GM21786 (cell line): Measurements from ENCODE around the gene ATG5.

Source experiments
- ATAC-seq: cut with Tn5 transposase; IDR thresholded peaks from one replicate; pipeline ENCODE4 v1.9.1; 2021; ENCODE audit not compliant: unreplicated experiment

ATG5 gene

DNA sequence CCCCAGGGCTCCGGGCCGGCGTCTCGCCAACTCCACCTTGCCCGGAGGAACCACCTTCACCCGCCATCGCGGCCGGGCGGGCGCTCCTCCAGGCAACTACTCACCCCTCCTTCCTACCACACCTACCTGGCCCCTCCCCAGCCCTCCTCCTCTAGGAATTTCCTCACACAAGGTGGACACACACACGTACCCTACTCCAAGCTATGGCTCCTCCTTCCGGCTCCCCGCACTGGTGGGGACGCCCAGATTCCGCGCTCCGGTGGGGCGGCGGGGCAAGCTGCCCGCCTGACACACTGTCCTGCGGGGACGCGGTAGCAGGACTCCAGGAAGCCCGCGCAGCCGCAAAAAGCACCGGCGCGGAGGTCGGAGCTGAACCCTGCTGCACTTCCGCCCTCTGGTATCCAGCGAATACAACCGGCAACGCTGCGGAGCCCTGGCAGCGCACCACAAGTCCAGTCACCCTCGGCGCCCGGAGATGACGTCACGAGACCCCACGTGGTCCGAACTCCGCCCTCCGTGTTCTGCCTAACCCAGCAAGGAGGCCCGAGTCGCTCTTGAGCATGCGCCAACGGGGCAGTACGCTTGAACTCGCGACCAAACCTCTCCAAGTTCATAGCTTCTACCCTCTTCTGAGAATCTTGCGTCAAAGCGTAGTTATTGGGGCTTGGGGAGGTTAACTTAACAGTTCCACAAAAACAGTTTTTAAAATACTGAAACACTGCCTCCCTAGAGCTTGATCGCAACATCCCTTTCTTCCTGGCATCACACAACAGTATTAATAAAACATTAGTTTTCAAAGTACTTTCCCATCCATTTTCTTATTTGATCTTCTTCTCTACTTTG, at the start of gene ATG5:
Gene ATG5 (minus strand): TSS at position 425 of the 843 bp plus-strand sequence. CDS start 9,552 bp downstream, outside the sequence.
- peak; percentile 93 for ATAC-seq

DNA sequence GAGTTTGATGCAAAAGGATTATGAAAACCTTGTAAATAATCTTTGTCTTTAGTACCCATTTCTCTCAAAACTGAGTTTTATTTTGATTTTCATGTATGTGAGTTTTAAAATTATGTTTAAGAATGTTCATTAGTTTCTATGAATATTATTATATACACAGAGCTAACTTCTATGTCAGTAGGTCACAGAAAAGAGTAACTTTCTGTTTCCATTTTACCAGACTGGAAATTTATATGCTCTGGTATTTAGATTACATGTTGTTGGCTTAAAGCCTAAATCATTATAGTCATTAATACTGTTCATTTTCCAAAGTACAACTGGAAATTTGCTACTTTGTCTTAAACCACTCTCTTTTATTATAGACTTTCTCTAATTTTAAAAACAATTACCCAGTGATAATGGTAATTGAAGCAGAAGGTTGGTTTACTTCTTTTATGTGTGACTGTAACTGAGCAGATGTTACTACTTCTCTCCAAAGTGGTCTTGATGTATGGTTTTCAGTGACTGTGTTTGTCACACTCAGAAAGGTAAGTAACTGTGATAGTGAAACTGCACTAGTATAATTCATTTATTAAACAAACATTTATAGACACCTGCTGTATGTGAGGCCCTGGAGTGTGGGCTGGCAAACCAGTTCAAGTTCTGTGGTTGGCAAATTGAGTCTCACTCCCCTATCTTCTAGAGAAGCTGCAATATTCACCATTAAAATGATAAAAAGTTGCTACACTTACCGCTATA, 48.1 kb upstream of the ATG5 start:
- no peak for ATAC-seq

DNA sequence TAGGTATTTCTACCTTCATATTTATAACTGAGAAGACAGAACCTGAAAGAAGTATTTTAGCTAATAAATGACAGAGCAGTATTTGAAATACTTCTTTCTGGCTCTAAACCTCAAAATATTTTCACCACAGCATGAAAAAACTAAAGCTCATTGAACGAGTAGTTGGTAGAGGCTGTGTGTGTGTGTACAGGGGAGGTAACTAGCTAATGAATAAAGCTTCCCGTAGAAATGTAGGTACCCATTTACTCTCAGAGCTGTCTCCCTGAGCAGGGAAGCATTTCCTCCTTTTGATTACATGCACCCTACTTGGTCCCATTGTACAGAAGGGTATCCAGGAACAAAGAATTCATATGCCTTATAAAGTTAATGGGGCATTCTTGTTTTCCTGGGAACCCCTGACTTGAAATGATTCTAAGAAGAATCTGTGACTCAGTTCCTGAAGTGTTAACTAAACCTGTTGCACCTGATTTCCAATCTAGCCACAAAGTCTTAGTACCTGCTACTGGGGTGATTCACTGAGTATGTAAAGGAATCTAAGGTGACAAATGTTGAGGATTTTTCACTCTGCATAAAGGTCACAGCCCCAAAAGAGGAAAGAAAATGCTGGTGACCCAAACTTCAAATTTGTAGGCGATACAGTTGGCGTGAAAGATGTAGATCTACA, 47.4 kb upstream of the ATG5 start:
- no peak for ATAC-seq

DNA sequence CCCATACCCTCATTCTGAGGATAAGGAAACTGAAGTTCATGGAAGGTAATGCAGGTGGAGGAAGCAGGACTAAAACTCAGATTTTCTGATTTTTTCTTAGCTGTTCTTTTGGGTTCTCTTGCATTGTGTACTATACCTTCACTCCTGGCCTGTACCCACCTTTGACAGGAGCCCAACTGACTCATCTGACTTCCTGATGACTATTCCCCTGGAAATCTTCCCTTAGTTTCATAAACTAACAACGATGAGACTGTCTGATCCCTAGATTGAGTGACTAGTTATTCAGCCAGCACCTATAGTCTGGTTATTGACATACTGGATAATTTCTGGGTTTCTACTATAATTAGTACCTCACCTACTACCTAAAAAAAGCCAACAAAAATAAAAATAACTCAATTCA, 45.1 kb upstream of the ATG5 start:
- no peak for ATAC-seq

DNA sequence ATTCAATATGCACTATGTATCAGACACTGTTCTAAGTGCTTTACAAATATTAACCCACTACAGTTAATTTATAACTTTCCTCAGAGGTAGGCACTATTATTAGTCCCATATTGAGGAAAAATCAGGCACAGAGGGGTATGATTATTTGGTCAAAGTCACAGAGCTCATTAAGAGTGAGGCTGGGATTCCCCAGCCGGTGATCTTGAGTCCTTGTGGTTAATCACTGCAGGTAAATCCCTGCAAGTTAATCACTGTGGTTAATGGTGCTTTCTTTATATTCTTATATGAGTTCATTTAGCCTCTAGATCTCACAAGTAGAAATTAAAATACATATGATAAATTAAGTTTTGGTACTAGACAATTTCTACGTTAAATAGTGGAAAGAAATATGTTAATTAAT, 44.2 kb upstream of the ATG5 start:
- ATAC-seq, result no peak

DNA sequence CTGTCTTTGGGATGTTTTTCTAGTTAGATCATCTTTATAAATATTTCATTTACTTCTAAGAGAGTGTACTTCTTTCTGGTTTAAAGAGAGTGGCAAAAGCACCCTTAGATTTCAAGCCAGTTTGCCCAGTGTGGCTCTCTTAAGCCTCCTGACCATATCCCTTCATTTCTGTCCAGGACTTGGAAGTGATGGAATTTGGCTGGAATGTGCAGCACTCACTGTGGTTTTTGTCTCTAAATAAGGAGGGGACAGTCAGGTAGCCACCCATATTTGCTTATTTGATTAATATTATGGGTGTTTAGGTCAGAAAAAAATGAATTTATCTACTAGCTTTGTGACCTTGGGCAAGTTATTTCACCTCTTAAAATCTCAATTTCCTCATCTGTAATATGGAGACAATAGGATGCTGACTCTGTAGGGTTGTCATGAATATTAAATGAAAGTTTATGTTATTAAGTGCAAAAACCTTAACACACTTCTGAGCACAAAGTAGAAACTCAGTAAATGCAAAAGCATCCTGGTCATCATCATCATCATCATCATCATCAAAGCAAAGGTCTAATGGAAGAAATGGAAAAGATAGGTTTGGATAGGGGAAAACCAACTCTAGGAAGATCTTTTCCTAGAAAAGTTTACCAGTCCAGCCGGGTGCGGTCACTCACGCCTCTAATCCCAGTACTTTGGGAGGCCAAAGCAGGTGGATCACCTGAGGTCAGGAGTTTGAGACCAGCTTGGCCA, 38.0 kb upstream of the ATG5 start:
- no peak for ATAC-seq

DNA sequence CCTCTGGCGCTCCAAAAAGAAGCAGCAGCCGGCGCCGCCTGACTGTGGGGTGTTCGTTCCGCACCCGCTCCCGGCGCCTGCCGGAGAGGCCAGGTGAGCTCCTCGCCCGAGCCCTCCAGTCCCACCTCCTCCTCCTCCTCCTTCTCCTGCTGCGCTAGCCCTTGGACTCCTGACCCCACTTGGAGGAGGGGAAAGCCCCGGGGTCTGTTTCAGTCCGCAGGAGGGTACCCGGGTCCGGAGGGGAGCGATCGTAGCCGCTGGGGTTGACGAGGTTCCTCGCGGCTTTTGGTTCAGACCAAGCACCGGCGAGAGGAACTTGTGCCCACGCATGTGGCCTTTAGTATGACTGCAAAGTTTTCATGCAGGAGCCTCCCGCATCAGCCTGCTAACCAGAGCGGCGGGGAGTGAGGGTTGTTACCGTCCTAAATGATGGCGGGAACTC, 35.5 kb upstream of the ATG5 start:
- ATAC-seq, result peak; percentile 12

DNA sequence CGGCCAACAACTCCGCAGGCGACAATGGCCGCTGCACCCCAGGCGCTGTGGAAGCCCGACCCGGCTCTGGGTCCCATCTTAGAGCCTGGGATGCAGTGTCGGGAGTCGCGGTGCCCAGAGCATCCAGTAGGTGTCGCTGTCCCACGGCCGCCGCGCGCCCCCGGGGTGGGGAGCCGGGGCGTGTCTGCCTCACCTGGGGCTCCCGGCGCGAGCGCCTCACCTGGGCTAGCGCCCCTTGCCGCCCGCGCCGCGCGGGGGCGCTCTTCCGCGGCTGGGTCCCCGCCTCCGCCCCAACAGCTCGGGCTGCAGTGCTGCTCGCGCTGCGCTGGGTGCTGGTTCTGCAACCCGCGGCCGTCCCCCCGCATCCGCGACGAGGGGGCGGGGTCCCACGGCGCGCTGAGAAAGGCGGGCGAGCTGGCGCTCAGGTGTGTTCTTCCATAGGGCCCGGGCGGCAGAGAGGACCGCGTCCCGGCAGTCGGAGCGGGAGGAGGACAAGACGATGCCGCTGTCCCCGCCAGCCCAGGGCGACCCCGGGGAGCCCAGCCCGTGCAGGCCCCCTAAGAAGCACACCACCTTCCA, 34.9 kb upstream of the ATG5 start, which contains the start of gene CRYBG1:
Gene CRYBG1 (plus strand): TSS at position 308 of the 579 bp plus-strand sequence. CDS start 192 bp downstream, at position 500.
- ATAC-seq, result peak; percentile 84

DNA sequence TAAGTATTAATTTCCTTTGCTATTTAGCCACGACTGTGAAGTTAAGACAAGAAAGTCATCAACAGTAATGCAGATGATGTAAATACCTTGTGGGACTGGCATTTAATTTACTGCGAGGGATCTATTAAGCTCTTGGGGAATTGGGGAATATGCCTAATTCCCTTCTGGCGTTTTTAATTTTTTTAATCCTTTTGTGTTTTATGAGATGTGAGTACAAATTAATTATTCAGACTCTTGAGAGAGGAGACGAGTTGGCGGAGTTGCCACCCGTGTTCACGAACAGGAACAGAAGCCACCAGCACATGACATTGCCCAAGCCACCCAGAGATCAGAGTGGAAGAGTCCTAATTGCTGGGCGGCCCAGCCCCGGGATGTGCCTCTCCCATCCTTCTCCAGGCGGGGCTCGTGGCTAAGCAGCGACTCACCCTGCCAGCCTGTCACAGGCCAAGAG, 34.4 kb upstream of the ATG5 start:
- ATAC-seq, result no peak

DNA sequence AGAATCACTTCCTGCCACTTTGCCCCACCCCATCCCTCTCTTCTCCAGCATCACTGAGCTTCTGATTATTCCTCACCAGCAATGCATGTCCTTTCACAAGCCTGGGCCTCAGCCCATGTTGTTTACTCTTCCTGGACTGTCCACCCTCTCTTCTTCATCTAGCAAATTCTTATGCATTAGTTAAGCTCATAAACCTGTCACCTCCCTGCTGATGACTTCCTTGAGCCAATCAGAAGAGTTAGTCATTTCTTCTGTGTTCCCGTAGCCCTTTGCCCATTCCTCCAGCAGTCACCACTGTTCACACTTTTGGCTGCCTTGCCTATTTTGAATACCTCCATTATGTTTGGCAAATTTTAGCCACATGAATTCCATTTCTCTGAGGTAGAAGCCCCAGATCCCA, 30.8 kb upstream of the ATG5 start:
- ATAC-seq, result no peak

DNA sequence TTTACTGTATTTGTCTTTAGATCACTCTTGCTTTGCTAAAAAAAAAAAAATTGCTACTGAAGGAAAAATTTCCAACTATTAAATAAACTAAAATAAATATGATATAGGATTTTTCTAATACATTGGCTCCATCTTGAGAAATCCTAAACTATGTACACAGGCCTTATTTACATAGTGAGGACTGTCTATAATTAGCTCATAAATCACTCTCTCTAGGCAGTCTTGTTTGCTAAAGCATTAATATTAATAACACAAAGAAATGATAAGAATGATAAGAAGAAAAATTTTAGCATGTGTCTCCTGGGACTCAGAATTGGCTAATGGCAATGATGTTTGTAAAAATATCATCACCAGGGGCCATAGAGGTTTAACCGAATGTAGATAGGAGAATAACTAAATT, 21.7 kb upstream of the ATG5 start:
- ATAC-seq, result no peak

DNA sequence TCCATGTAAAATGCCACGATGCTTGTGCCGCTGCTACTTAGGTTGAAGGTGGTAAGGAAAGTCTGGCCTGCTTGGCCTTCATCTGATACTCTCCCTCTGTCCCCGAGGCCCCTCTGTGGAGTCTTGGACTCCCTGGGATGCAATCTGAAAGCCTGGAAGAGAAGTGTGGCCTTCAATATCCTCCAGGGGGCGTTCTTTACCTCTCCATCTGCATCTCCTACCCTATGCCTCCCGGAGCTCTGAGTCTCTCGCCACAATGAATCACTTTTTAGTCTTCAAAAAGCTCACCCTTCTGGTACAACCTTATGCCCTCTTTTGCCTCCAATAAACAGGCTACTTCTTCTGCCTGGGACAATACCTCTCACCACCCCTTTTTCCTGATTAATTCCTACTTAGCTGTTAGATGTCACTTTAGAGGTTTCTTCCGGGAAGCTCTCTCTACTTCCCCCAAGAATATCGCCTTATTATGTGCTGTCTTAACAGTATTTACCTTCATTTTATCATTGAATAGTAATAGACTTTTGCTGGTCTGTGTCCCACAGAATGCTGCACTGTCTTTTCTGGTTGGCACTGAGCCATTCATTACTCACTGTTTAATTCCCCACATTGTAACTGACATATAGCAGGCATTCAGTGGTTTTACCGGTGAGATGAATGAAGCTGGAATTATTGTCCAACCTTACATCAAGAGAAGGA, 13.9 kb upstream of the ATG5 start:
- peak; percentile 65 for ATAC-seq

DNA sequence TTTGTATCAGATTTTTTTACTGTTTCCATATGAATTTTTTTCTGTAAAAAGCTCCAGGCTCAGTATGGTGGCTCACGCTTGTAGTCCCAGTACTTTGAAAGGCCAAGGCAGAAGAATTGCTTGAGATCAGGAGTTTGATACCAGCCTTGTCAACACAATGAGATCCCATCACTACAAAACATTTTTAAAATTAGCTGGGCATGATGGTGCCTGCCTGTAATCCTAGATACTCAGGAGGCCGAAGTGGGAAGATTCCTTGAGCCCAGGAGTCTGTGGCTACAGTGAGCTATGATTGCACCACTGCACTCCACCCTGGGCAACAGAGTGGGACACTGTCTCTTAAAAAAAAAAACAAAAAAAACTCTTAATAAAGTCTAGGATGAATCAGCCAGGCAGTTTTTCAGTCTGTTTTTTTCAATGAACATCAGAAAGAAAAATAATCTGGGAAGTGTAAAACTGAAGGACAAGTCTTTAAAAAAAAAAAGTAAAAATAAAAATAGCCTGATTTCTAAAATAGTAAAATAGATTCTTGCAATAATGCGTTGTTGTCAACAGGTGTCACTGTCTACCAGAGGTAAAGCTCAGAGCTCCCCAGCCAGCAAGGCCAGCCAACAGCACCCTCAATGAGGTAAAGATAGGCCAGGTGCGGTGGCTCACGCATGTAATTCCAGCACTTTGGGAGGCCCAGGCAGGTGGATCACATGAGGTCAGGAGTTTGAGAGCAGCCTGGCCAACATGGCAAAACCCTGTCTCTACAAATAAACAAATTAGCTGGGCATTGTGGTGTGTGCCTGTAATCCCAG, 9.3 kb upstream of the ATG5 start:
- no peak for ATAC-seq

DNA sequence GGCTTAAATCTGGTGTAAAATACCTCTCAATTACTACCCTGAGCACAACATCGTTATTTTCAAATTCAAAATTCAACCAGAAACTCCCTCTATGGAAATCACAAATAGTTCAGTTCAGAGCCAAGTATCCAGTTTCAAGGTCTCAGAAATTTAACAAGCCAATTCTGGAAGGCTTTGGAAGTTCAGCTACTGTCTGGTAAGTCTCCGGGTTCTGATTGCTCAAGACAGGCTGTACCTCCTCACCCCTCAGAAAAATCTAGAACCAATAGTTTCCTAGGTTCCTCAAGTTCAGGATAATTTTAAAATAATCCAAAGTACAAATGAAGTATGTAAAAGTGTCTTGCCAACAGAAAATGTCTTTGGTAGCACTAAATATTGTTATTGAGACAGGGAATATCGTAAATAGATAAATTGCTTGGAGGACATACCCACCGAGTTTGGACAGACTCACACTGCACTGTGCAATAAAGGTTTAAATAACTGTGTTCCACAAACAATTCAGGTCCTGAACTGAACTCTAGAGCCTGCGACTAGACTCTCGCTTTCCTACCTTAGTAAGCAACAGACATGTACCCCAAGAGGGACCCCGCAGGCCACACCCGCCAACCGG, 729 bp downstream of the ATG5 start:
- no peak for ATAC-seq

DNA sequence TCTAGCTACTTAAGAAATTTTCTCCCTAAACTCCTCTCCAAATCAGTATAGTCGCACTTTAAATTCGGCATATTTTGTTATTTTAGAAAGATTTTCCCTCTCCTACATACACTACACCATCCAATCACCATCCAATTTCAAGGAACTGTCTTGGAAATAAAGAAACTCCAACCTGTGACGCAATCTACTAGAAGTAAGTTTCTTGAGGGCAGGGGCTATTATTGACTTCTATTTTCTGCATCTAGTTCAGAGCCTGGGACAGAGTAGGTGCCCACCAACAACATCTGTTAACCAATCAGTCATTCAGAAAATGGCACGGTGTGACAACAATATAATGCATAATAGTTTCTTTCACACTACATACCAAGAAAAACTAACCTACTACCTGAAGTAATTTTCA, 3.6 kb downstream of the ATG5 start:
- no peak for ATAC-seq

DNA sequence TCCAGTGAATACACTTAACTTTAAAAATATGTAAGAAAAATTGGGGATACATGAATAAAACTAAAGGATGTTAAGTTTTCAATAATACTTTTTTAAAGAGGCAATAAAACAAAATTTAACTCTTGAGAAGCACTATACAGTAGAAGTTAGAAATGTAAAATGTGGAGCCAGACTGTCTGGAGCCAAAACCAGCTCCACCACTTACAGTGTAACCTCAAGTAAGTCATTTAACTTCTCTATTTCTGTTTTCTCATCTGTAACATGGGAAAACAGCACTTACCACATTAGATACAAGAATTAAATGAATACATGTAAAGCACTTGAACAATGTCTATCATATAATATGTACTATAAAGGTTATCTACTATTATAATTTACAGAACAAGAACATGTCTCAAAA, 6.7 kb downstream of the ATG5 start:
- no peak for ATAC-seq

DNA sequence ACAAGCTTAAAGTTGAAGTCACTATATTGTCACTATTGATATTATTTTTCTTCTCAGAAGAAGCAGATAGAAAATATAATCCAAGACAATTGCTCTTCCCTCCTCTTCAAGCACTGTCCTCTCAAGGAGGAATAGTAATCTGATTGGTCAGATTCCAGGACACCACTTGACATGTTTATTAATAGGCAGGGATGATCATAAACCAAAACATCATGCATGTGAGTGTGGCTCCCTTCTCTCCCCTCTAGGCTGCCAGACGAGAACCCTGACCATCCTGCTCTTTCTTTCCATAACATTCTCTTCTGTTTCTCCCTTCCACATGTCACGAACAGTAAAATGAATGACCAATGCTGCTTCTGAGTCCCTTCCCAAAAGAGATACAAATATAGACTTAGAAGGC, 7.5 kb downstream of the ATG5 start:
- ATAC-seq, result no peak

DNA sequence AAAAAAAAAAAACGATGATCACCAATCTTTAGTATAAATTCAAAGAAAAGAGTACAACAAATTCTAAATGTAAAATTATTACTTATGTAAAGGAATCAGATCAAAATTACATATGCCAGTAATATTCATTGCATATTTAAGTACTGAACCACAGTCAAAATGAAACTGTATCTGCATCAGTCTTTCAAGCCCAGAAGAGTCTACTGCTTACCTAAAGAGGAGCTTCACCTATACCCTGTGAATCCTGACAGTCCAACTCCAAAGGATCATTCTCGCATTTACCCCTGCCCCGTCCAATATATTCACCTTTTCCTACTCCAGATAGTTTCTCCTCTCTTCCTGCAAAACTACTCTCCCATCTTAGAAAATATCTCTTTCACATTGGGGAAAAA, 9.2 kb downstream of the ATG5 start:
- no peak for ATAC-seq
